ENCODE measurements around the gene GBA2.

The GBA2 gene

DNA sequence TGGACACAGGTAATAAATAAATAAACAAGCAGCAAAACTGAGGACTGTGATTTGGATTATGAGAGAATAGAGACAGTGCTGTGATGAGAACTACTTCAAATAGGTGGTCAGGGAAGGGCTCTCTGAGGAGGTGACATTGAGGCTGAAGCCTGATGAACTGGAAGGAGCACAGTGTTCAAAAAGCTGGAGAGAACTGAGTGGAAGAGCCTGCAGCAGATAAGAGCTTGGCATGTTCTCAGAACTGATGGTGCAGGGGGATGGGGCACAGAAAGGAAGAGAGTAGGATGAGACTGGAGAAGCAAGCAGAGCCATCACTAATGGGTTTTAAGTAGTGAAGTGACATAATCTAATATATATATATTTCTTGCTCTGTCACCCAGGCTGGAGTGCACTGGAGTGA, 48.1 kb downstream of the GBA2 start:
- ChIA-PET CTCF (interaction anchor here (1.8 to 34.3 kb wide), 3 partner anchors 9 to 40 kb away, joined by 9 to 816 read pairs (median 9); partner anchors contain the start of genes CREB3 and TLN1), POLR2A (interaction anchor here (1.1 to 1.4 kb wide), 4 partner anchors 10 to 27 kb away, joined by 3 to 8 read pairs (median 6); no protein-coding TSS in a partner anchor)
- TF ChIP-seq CTCF (IDR thresholded peaks at IDR 0.05; ENCODE audit: insufficient read depth, low read length, missing control alignments): no peak
- H3K4me3 ChIP-seq (ENCODE audit: low read depth, low read length): no peak overlapping the region
- no peak for DNase-seq (ENCODE audit: low read depth, low spot score)

- CTCF ChIA-PET: interaction anchor here (1.8 to 34.3 kb wide), 3 partner anchors 8 to 39 kb away, joined by 9 to 816 read pairs (median 9); partner anchors contain the start of genes CREB3 and TLN1
- no peak overlapping the region for H3K4me3 ChIP-seq (ENCODE audit: low read depth, low read length)
- no peak for TF ChIP-seq CTCF (IDR thresholded peaks at IDR 0.05; ENCODE audit: insufficient read depth, low read length, missing control alignments)
- POLR2A ChIA-PET: interaction anchor here (1.2 to 1.4 kb wide), 3 partner anchors 9 to 28 kb away, joined by 5 to 8 read pairs (median 6); no protein-coding TSS in a partner anchor
- DNase-seq (ENCODE audit: low read depth, low spot score): no peak
Observed at GRCh38 chr9:35700031-35700430, 49.0 kb downstream of the GBA2 start.

DNA sequence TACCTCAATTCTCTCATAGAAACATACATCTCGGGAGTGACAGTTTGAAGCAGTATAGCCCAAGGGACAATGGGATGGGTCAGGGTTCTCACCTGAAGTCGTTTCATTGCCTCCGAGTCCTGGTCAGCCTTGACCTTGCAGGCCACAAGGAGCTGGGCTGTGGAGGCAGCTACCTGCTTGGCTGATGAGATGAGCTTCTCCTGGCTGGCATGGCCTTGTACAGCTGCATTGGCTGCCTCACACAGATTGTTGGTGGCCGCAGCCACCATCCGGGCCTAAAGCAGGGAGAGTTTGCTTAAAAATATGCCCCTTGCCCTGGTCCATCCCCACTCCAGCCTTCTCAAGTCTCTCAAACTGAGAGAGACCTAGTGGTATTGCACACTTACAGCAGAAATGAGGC, 50.8 kb downstream of the GBA2 start:
- DNase-seq (ENCODE audit: low read depth, low spot score): no peak
- no peak overlapping the region for H3K4me3 ChIP-seq (ENCODE audit: low read depth, low read length)
- ChIA-PET POLR2A (interaction anchor here (0.6 to 15.8 kb wide), 3 partner anchors 8 to 31 kb away, joined by 4 to 325 read pairs (median 6); partner anchors contain the start of genes CREB3, TLN1 and TPM2), CTCF (interaction anchor here (0.9 to 34.3 kb wide), 6 partner anchors 11 to 95 kb away, joined by 4 to 816 read pairs (median 24); partner anchors contain the start of genes CCDC107, CREB3, RMRP and TLN1)
- TF ChIP-seq CTCF (IDR thresholded peaks at IDR 0.05; ENCODE audit: insufficient read depth, low read length, missing control alignments): no peak

GRCh38 chr9:35697486-35697885, 51.5 kb downstream of the GBA2 start:
- no peak overlapping the region for H3K4me3 ChIP-seq (ENCODE audit: low read depth, low read length)
- CTCF ChIA-PET: interaction anchor here (1.3 to 34.3 kb wide), 8 partner anchors 10 to 185 kb away, joined by 3 to 816 read pairs (median 16); partner anchors contain the start of genes ARHGEF39, CCDC107, CREB3 and RMRP
- POLR2A ChIA-PET: interaction anchor here (15.8 kb wide), 1 partner anchor 31 kb away, joined by 325 read pairs; the partner anchor contains the start of genes CREB3 and TLN1
- no peak for DNase-seq (ENCODE audit: low read depth, low spot score)
- TF ChIP-seq CTCF (IDR thresholded peaks at IDR 0.05; ENCODE audit: insufficient read depth, low read length, missing control alignments): no peak

DNA sequence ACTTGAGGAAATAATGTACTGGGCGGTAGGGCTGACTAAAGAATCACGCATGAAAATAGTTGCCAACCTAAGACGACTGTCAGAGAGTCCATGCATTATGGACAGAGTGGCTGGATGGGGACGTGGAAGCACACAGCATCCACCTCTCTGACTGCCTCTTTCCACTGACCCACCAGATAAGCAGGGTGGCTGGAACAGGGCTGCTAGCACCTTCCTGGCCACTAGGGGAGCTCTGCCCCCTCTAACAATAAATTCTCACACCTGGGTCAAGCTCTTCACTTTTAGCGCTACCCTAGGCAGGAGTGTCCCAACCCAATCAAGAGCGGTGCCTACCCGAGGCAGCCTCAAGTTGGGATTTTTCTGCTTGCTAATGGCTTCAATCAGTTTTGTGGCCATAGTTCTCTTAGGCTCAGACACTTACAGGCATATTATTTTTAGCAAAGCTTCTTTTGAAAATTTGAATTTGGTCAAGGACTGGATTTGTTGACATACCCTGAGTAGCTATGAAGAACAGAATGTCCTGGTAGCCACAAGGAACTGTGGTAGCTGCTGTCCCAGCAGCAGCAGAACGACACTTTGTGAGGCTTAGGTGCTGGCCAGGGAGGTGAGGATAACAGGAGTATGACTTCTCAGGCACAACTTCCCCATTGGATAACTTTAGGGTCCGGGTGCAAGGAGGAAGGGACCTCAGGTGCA, 52.4 kb downstream of the GBA2 start:
- TF ChIP-seq CTCF (IDR thresholded peaks at IDR 0.05; ENCODE audit: insufficient read depth, low read length, missing control alignments): peak; percentile 78
- H3K4me3 ChIP-seq (ENCODE audit: low read depth, low read length): no peak overlapping the region
- ChIA-PET CTCF (interaction anchor here (0.6 to 34.3 kb wide), 14 partner anchors 9 to 186 kb away, joined by 3 to 816 read pairs (median 10); partner anchors contain the start of genes ARHGEF39, CCDC107, CREB3 and GBA2), POLR2A (interaction anchor here (0.6 to 15.8 kb wide), 8 partner anchors 8 to 52 kb away, joined by 3 to 325 read pairs (median 5); partner anchors contain the start of genes CREB3 and TLN1)
- DNase-seq (ENCODE audit: low read depth, low spot score): no peak

Data from AG04449 (cell line).